Neural cell (in vitro differentiated cells): ENCODE measurements around the gene ANP32D. TPM values are rescaled to one million over a fixed set of nuclear protein-coding genes. Genes with fewer than 3 reads are reported as not detected.
"Not testable (repeated sequence)": the region's sequence is repeated elsewhere in the genome, so short reads cannot be mapped to it uniquely, and the experiment has no call there.

Source experiments
- H2AFZ ChIP-seq: fragments of 200-600, 300-800 bp; sonication (generic), shearing (Covaris generic); 2 replicates; pipeline ENCODE4 v1.6.0; 2014; ENCODE audit warnings: low read depth, mild to moderate bottlenecking, antibody characterized with exemption, low read length, moderate library complexity
- H3F3A ChIP-seq: fragments of 200-600 bp; shearing (Covaris generic); 2 replicates; pipeline ENCODE4 v1.6.1; 2016; ENCODE audit warnings: mild to moderate bottlenecking, moderate library complexity, mixed read lengths, antibody characterized with exemption, low read length; ENCODE audit not compliant: insufficient read depth, poor library complexity, severe bottlenecking
- H3K27ac ChIP-seq: fragments of 200-600, 300-800 bp; sonication (generic), shearing (Covaris generic); 2 replicates; pipeline ENCODE4 v1.5.1; 2014; ENCODE audit warnings: mild to moderate bottlenecking, low read length, moderate library complexity
- H3K27me3 ChIP-seq: fragments of 300-800, 200-600 bp; sonication (generic), shearing (Covaris generic); 2 replicates; pipeline ENCODE4 v1.6.0; 2014; ENCODE audit warnings: mild to moderate bottlenecking, low read depth, low read length, moderate library complexity; ENCODE audit not compliant: insufficient read depth
- H3K36me3 ChIP-seq: fragments of 300-800, 200-600 bp; sonication (generic), shearing (Covaris generic); 2 replicates; pipeline ENCODE4 v1.5.1; 2014; ENCODE audit warnings: mild to moderate bottlenecking, antibody characterized with exemption, low read length, moderate library complexity; ENCODE audit not compliant: insufficient read depth
- H3K4me2 ChIP-seq: fragments of 300-800, 200-600 bp; sonication (generic), shearing (Covaris generic); 2 replicates; pipeline ENCODE4 v1.6.0; 2014; ENCODE audit warnings: mild to moderate bottlenecking, low read length
- H3K4me3 ChIP-seq: fragments of 300-800, 200-600 bp; sonication (generic), shearing (Covaris generic); 2 replicates; pipeline ENCODE4 v1.5.1; 2014; ENCODE audit warnings: mild to moderate bottlenecking, low read length, moderate library complexity
- H3K79me2 ChIP-seq: fragments of 200-600 bp; shearing (Covaris generic); replicated peaks from 2 replicates; pipeline ENCODE4 v1.6.0; 2014; ENCODE audit warnings: mild to moderate bottlenecking, low read length, moderate library complexity; ENCODE audit not compliant: insufficient read depth
- H3K9ac ChIP-seq: fragments of 300-800, 200-600 bp; sonication (generic), shearing (Covaris generic); 2 replicates; pipeline ENCODE4 v1.6.1; 2016; ENCODE audit warnings: mild to moderate bottlenecking, low read length, mixed read lengths
- H3K9me2 ChIP-seq: fragments of 200-600 bp; shearing (Covaris generic); 2 replicates; pipeline ENCODE4 v1.6.1; 2016; ENCODE audit warnings: mild to moderate bottlenecking, low read length, mixed read lengths; ENCODE audit not compliant: insufficient read depth
- H3K9me3 ChIP-seq: fragments of 200-600, 300-800 bp; sonication (generic), shearing (Covaris generic); 2 replicates; pipeline ENCODE4 v1.6.1; 2016; ENCODE audit warnings: mild to moderate bottlenecking, mixed run types, low read length, moderate library complexity, mixed read lengths
- H4K20me1 ChIP-seq: fragments of 200-600 bp; shearing (Covaris generic); 2 replicates; pipeline ENCODE4 v1.6.1; 2016; ENCODE audit warnings: mild to moderate bottlenecking, mixed run types; ENCODE audit not compliant: insufficient read depth
- EP300 ChIP-seq: fragments of 450-650 bp; conservative IDR thresholded peaks from 2 replicates; pipeline ENCODE4 v1.6.1; 2014; ENCODE audit warnings: antibody characterized with exemption, mild to moderate bottlenecking, moderate library complexity; ENCODE audit not compliant: poor library complexity, severe bottlenecking
- EZH2 ChIP-seq: fragments of 200-600, 300-800 bp; shearing (Covaris generic), sonication (generic); IDR thresholded peaks from 2 replicates; pipeline ENCODE4 v1.6.1; 2014; ENCODE audit warnings: antibody characterized with exemption, low read length, borderline replicate concordance, mild to moderate bottlenecking; ENCODE audit not compliant: insufficient read depth, poor library complexity, severe bottlenecking
- MXI1 ChIP-seq: fragments of 450-650 bp; conservative IDR thresholded peaks from 2 replicates; pipeline ENCODE4 v1.6.1; 2014; ENCODE audit warnings: antibody characterized with exemption, mild to moderate bottlenecking; ENCODE audit not compliant: poor library complexity, severe bottlenecking
- POLR2AphosphoS5 ChIP-seq: IDR thresholded peaks from 2 replicates; pipeline ENCODE4 v1.6.1; 2012
- RAD21 ChIP-seq: fragments of 450-650 bp; conservative IDR thresholded peaks from 2 replicates; pipeline ENCODE4 v1.6.1; 2014; ENCODE audit warnings: antibody characterized with exemption, mild to moderate bottlenecking, moderate library complexity
- SMC3 ChIP-seq: fragments of 450-650 bp; conservative IDR thresholded peaks from 2 replicates; pipeline ENCODE4 v1.6.1; 2014; ENCODE audit warnings: antibody characterized with exemption, mild to moderate bottlenecking, moderate library complexity; ENCODE audit not compliant: poor library complexity
- TAF1 ChIP-seq: IDR thresholded peaks from 2 replicates; pipeline ENCODE4 v1.6.1; 2012; ENCODE audit warnings: low read depth
- polyA plus RNA-seq: library from polyadenylated mRNA; depleted of rRNA; stranded (reverse); fragments of >200 nt; gene quantifications from 2 replicates; pipeline ENCODE4 v1.2.3, GENCODE V29; 2014
- TF ChIP-seq, protein P1 (sequence below): IDR thresholded peaks from 2 replicates; pipeline ENCODE4 v1.6.1; 2012; ENCODE audit warnings: borderline replicate concordance
- TF ChIP-seq, protein P2 (sequence below): fragments of 450-650 bp; IDR thresholded peaks from 2 replicates; pipeline ENCODE4 v1.5.1; 2014; ENCODE audit warnings: antibody characterized with exemption, mild to moderate bottlenecking, moderate library complexity; ENCODE audit not compliant: poor library complexity, severe bottlenecking

ANP32D gene
- polyA plus RNA-seq, 1 donor from 2014 or later = not detected

GRCh38 chr12:48459259-48459658, 13.1 kb upstream of the ANP32D start:
- no peak overlapping the region for H2AFZ ChIP-seq
- TF ChIP-seq EP300 = no peak
- TF ChIP-seq, protein P1, sequence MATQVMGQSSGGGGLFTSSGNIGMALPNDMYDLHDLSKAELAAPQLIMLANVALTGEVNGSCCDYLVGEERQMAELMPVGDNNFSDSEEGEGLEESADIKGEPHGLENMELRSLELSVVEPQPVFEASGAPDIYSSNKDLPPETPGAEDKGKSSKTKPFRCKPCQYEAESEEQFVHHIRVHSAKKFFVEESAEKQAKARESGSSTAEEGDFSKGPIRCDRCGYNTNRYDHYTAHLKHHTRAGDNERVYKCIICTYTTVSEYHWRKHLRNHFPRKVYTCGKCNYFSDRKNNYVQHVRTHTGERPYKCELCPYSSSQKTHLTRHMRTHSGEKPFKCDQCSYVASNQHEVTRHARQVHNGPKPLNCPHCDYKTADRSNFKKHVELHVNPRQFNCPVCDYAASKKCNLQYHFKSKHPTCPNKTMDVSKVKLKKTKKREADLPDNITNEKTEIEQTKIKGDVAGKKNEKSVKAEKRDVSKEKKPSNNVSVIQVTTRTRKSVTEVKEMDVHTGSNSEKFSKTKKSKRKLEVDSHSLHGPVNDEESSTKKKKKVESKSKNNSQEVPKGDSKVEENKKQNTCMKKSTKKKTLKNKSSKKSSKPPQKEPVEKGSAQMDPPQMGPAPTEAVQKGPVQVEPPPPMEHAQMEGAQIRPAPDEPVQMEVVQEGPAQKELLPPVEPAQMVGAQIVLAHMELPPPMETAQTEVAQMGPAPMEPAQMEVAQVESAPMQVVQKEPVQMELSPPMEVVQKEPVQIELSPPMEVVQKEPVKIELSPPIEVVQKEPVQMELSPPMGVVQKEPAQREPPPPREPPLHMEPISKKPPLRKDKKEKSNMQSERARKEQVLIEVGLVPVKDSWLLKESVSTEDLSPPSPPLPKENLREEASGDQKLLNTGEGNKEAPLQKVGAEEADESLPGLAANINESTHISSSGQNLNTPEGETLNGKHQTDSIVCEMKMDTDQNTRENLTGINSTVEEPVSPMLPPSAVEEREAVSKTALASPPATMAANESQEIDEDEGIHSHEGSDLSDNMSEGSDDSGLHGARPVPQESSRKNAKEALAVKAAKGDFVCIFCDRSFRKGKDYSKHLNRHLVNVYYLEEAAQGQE = no peak
- TF ChIP-seq, protein P2, sequence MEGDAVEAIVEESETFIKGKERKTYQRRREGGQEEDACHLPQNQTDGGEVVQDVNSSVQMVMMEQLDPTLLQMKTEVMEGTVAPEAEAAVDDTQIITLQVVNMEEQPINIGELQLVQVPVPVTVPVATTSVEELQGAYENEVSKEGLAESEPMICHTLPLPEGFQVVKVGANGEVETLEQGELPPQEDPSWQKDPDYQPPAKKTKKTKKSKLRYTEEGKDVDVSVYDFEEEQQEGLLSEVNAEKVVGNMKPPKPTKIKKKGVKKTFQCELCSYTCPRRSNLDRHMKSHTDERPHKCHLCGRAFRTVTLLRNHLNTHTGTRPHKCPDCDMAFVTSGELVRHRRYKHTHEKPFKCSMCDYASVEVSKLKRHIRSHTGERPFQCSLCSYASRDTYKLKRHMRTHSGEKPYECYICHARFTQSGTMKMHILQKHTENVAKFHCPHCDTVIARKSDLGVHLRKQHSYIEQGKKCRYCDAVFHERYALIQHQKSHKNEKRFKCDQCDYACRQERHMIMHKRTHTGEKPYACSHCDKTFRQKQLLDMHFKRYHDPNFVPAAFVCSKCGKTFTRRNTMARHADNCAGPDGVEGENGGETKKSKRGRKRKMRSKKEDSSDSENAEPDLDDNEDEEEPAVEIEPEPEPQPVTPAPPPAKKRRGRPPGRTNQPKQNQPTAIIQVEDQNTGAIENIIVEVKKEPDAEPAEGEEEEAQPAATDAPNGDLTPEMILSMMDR = no peak
- no peak for TF ChIP-seq POLR2AphosphoS5
- no peak for TF ChIP-seq RAD21
- TF ChIP-seq EZH2 = no peak
- TF ChIP-seq SMC3 = no peak
- TF ChIP-seq MXI1 = no peak
- no peak for TF ChIP-seq TAF1
- H3K27me3 ChIP-seq = no peaks in the 10 kb centered on the region
- no peaks in the 10 kb centered on the region for H4K20me1 ChIP-seq
- no peak overlapping the region for H3K4me3 ChIP-seq
- H3K79me2 ChIP-seq = no peaks in the 10 kb centered on the region
- H3K9me3 ChIP-seq = no peaks in the 10 kb centered on the region
- no peaks in the 10 kb centered on the region for H3K9me2 ChIP-seq
- no peaks in the 10 kb centered on the region for H3F3A ChIP-seq
- H3K9ac ChIP-seq = no peak overlapping the region
- no peak overlapping the region for H3K27ac ChIP-seq
- no peak overlapping the region for H3K4me2 ChIP-seq
- H3K36me3 ChIP-seq = no peaks in the 10 kb centered on the region

GRCh38 chr12:48469027-48469426, 3.3 kb upstream of the ANP32D start:
- not testable (repeated sequence) for H3K4me2 ChIP-seq, H3K9me3 ChIP-seq, H3K9ac ChIP-seq, H3K36me3 ChIP-seq, H3K9me2 ChIP-seq, H3K4me3 ChIP-seq, H2AFZ ChIP-seq, H3K79me2 ChIP-seq, H3F3A ChIP-seq, H4K20me1 ChIP-seq, H3K27me3 ChIP-seq, H3K27ac ChIP-seq

- Histone ChIP-seq H3K9ac (no peak overlapping the region), H2AFZ (no peak overlapping the region), H4K20me1 (no peaks in the 10 kb centered on the region), H3K4me2 (no peak overlapping the region), H3K27me3 (no peaks in the 10 kb centered on the region), H3K36me3 (no peaks in the 10 kb centered on the region), H3K79me2 (no peaks in the 10 kb centered on the region), H3F3A (no peaks in the 10 kb centered on the region), H3K4me3 (no peak overlapping the region), H3K27ac (no peak overlapping the region), H3K9me2 (no peaks in the 10 kb centered on the region), H3K9me3 (no peaks in the 10 kb centered on the region)
- no peak for TF ChIP-seq MXI1
- no peak for TF ChIP-seq EP300
- TF ChIP-seq TAF1 = no peak
- TF ChIP-seq, protein P2 = no peak
- TF ChIP-seq, protein P1 = no peak
- no peak for TF ChIP-seq EZH2
- no peak for TF ChIP-seq SMC3
- no peak for TF ChIP-seq RAD21
- TF ChIP-seq POLR2AphosphoS5 = no peak
These were observed 702 bp downstream of the ANP32D start for GRCh38 chr12:48473061-48473460.
